Chondrocyte (in vitro differentiated cells): ENCODE results near the gene CKAP2. TPM values are rescaled to one million over a fixed set of nuclear protein-coding genes. Genes with fewer than 3 reads are reported as not detected.
"Not testable (repeated sequence)": the region's sequence is repeated elsewhere in the genome, so short reads cannot be mapped to it uniquely, and the experiment has no call there.

Experiments used
- DNase-seq: peaks from one replicate; pipeline ENCODE4 v3.0.0; 2021; ENCODE audit warnings: mixed read lengths, low spot score
- H3K27ac Mint-ChIP-seq: one replicate; pipeline ENCODE4 v1.8.0; 2021; ENCODE audit warnings: mild to moderate bottlenecking, moderate library complexity, mixed read lengths; ENCODE audit not compliant: unreplicated experiment
- H3K27me3 Mint-ChIP-seq: 2 replicates; pipeline ENCODE4 v1.8.0; 2021; ENCODE audit warnings: low read depth, mixed read lengths
- H3K36me3 Mint-ChIP-seq: 2 replicates; pipeline ENCODE4 v1.8.0; 2021; ENCODE audit warnings: low read depth, mixed read lengths
- H3K4me1 Mint-ChIP-seq: 2 replicates; pipeline ENCODE4 v1.8.0; 2021; ENCODE audit warnings: low read depth, mild to moderate bottlenecking, mixed read lengths
- H3K4me3 Mint-ChIP-seq: one replicate; pipeline ENCODE4 v1.8.0; 2021; ENCODE audit warnings: mild to moderate bottlenecking, moderate library complexity, mixed read lengths; ENCODE audit not compliant: unreplicated experiment
- H3K9me3 Mint-ChIP-seq: 2 replicates; pipeline ENCODE4 v1.8.0; 2021; ENCODE audit warnings: low read depth, mixed read lengths
- total RNA-seq: library from RNA; stranded (reverse); gene quantifications from 3 replicates; pipeline ENCODE4 v1.2.1, GENCODE V29; 2021

Gene CKAP2
- total RNA-seq, 1 donor from 2014 or later, result 27.9 TPM

DNA sequence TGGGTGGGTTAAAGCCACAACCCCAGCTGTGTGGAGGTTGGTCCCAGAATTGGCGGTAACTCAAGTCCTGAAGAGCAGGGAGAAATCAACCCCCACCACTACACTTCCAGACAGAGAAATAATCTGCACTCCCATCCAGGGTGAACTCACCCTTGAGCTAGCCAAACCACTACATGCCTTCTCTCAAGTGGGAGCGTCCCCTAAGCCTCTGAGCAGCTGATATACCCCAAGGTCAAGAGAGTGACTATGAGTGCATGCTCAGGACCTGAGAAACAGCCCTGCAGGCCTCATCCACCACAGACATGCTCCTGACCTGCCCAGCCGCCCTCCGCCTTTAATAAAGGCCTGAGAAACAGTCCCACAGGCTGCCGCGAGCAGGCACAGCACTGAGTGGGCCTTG lies 54.3 kb downstream of the CKAP2 start:
- H3K36me3 Mint-ChIP-seq, H3K27me3 Mint-ChIP-seq, H3K4me1 Mint-ChIP-seq, H3K27ac Mint-ChIP-seq, H3K4me3 Mint-ChIP-seq, DNase-seq, H3K9me3 Mint-ChIP-seq: not testable (repeated sequence)

DNA sequence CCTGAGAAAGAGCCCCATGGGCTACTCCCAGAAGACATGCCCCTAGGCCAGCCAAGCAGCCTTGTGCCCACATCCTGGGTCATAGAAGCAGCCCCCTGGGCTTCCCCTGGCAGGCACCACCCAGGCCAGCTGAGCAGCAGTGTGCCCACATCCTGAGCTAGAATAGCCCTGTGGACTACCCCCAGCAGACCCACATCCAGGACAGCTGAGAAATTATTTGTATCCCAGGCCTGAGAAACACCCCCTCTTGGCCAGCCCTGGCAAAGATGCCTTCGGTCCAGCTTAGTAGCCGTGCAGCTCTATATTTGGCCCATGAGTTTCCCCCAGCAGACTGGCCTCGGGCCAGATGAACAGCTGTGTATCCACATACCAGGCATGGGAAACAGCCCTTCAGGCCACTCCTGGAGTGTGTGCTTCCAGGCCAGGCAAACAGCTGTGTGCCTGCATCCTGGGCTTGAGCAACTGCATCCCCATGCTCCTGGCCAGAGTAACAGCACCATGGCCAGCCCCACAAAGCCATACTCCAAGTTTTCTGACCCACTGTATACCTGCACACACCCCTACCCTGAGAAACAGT lies 55.0 kb downstream of the CKAP2 start:
- DNase-seq, H3K4me3 Mint-ChIP-seq, H3K27ac Mint-ChIP-seq, H3K36me3 Mint-ChIP-seq, H3K27me3 Mint-ChIP-seq, H3K9me3 Mint-ChIP-seq, H3K4me1 Mint-ChIP-seq: not testable (repeated sequence)

DNA sequence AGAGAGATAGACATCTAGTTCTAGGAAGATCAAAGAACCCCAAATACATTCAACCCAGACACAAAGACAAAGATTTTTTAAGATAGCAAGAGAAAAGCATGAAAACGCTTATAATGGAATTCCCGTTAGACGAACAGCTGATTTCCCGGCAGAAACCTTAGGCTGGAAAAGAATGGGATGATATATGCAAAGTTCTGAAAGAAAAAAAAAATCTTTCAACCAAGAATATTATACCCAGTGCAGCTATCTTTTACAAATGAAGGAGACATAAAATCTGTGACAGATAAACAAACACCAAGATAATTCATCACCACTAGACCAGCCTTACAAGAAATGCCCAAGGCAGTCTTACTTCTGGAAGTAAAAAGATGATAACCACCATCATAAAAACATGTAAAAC lies 56.3 kb downstream of the CKAP2 start:
- not testable (repeated sequence) for H3K27me3 Mint-ChIP-seq, H3K4me1 Mint-ChIP-seq, H3K4me3 Mint-ChIP-seq, DNase-seq, H3K36me3 Mint-ChIP-seq, H3K9me3 Mint-ChIP-seq, H3K27ac Mint-ChIP-seq

DNA sequence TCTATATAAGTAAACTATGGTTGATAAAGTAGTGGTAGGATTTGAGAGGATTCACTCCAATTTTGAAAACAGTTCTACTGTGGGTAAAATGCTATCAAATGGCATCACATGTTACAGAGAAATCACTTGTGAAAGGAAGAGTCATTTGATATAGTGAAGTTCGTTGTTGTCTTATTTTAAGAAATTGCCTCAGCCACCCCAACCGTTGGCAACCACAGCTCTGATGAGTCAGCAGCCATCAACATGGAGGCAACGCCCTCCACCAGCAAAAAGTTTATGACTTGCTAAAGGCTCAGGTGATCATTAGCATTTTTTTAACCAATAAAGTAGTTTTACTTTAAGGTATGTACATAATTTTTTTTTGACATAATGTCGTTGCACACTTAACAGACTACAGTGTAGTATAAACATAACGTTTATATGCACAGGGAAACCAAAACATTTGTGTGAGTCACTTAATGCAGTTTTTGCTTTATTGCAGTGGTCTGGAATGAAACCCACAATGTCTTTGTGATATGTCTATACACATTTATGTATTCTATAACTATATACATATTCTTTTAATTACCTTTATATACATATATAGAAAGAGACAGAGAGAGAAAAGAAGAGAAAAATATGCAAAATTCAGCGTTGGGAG lies 58.8 kb downstream of the CKAP2 start:
- not testable (repeated sequence) for H3K9me3 Mint-ChIP-seq, DNase-seq, H3K27me3 Mint-ChIP-seq

DNA sequence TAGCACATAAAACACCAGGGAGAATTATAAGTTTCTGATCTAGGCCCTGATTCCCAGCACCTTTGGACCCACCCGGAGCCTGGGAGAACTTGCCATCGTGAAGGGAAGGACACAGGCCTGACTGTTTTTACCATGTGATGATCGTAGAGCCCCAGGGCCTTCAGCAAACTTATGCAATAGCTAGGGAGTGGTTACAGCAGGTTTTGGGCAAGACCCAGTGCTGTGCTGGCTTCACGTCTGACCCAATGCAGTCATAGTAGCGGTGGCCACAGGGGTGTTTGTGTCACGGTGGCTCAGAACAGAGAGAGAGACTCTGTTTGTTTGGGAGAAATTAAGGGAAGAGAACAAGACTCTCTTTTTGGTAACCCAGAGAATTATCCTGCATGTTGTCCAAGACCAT lies 68.0 kb downstream of the CKAP2 start:
- not testable (repeated sequence) for DNase-seq, H3K27ac Mint-ChIP-seq, H3K4me3 Mint-ChIP-seq, H3K4me1 Mint-ChIP-seq, H3K36me3 Mint-ChIP-seq, H3K27me3 Mint-ChIP-seq
- H3K9me3 Mint-ChIP-seq, result peaks cover 12% of the 10 kb centered on the region

More for the DNA sequence above, 58.8 kb downstream of the CKAP2 start:
- not testable (repeated sequence) for H3K4me3 Mint-ChIP-seq, H3K27ac Mint-ChIP-seq, H3K4me1 Mint-ChIP-seq, H3K36me3 Mint-ChIP-seq

Other genes starting within 250 kb of the CKAP2 start
- 6.5 to 12.5 TPM (median 6.7 TPM) in 3 replicates for gene THSD1, start 49.3 kb upstream of the CKAP2 start, total RNA-seq
- 30.4 to 46.8 TPM (median 33.2 TPM) in 3 replicates for gene VPS36, start 4.8 kb upstream of the CKAP2 start, total RNA-seq
- gene HNRNPA1L2, start 187.0 kb downstream of the CKAP2 start, total RNA-seq, result 7.3 to 10.9 TPM (median 7.4 TPM) in 3 replicates
- gene SUGT1, start 197.4 kb downstream of the CKAP2 start, total RNA-seq, result 46.6 to 57.5 TPM (median 50.5 TPM) in 3 replicates